Activated naive CD4-positive, alpha-beta T cell (primary cell): Measurements from ENCODE around the gene TRAPPC6A.

Experiments used
- DNase-seq, 4 experiments: peaks; one replicate each; lab custom pipeline; 2025; lab: John Stamatoyannopoulos, UW

TRAPPC6A gene, protein sequence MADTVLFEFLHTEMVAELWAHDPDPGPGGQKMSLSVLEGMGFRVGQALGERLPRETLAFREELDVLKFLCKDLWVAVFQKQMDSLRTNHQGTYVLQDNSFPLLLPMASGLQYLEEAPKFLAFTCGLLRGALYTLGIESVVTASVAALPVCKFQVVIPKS

DNA sequence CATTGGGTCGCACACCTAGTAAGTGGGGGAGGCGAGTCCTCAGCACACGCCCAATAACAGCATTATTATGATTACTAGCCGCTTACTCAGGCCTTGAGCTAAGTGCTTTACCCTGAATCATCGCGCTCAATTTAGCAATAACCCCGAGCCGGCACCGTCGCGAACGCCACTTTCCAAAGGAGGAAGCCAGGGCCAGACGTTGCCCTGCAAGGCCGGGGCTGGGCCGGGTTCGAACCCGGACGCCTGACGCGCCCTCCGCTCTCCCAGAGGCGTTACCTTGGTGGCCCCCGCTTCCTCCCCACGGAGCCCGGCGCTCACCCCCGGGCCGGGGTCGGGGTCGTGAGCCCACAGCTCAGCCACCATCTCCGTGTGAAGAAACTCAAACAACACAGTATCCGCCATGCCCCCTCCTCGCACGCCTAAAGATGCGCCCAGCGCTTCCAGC is at the start of gene TRAPPC6A:
TRAPPC6A (minus strand) TSS at position 421 of the 445 bp plus-strand sequence; CDS start at position 402, 19 bp downstream.
- peak in 1 of 4 experiments; percentile 61 for DNase-seq

DNA sequence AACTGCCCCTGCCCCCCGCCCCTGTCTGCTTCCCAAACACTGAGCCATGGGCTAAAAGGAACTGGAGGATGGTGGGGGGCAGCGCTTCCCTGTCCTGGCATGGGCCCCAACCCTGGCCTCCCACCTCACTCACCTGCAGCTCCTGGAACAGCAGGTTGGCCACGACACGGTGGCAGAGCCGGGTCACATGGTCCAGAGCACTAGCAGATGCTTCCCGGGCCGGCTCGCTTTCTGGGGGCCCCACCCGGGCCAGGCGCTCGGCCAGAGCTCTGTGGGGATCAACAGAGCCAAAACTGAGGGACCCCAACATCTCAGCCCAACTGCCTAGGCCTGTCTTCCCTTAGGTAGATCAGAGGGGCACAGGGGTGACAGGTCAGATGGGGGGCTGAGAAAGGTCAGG is 46.6 kb upstream of the TRAPPC6A start:
- no peak for DNase-seq

DNA sequence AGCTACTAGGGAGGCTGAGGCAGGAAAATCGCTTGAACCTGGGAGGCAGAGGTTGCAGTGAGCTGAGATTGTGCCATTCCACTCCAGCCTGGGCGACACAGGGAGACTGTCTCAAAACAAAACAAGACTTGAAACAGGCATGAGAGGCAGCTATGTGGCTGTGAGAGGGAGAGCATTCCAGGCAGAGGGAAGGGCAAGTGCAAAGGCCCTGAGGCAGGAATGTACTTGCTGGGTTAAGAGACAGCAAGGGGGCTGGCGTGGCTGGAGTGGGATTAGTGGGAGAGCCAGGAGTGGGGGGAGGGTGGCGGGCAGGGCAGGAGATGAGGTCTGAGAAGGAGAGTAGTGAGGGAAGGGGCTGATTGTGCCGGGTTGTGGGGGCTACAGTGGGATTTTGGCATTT is 45.8 kb upstream of the TRAPPC6A start:
- no peak for DNase-seq

DNA sequence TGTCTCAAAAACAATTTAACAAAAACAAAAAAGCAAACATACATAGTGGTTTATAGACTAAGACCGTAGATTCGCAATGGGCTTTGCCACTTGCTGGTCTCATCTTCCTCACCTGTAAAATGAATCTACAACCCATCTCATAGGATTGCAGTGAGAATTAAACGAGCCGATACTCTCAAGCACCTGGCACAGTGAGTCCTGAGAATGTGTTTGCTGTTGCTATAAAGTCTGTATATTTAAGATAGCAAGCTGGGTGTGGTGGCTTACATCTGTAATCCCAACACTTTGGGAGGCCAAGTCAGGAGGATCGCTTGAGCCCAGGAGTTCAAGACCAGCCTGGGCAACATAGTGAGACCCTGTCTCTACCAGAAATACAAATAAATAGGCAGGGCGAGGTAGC is 44.7 kb upstream of the TRAPPC6A start:
- no peak for DNase-seq

DNA sequence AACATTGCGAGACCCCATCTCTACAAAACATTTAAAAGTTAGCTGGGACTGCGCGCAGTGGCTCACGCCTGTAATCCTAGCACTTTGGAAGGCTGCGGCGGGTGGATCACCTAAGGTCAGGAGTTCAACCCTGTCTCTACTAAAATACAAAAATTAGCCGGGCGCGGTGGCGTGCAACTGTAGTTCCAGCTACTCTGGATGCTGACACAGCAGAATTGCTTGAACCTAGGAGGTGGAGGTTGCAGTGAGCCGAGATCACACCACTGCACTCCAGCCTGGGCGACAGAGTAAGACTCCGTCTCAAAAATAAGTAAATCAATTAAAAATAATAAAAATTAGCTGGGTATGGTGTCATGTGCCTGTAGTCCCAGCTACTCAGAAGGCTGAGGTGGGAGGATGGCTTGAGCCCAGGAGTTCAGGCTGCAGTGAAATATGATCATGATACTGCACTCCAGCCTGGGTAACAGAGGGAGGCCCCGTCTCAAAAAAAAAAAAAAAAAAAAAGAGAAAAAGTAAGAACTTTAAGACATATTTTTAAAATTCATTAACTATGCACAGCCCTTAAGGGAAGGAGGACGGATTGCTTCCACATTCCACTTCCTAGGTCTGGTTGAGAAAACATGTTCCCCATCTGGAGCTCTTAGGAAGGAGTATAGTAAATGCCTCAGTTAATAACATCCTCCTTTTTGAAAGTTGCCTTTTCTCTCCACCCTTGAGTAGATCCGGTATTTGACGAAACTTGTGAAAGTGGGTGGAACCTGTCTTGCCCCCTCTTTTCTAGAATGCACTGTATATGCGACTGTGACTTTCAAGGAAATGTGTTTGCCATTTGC is 41.1 kb upstream of the TRAPPC6A start:
- no peak for DNase-seq

DNA sequence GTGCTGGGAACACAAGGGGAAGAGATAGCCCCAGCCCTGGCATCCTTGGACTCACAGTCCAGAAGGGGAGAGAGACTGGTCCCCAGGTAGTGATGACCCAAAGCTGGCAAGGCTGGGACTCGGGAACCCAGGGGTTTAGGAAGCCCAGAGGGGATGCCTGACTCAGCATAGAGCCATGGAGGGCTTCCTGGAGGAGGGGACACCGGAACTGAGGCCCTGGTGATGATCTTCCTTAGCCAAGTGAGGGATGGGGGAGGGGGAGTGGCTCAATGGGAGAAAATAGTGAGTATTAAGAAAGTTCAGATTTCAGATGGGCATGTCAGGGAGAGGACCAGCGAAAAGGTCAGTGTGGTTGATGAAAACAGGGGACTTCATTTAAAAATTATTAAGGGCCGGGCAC is 40.4 kb upstream of the TRAPPC6A start:
- no peak for DNase-seq

DNA sequence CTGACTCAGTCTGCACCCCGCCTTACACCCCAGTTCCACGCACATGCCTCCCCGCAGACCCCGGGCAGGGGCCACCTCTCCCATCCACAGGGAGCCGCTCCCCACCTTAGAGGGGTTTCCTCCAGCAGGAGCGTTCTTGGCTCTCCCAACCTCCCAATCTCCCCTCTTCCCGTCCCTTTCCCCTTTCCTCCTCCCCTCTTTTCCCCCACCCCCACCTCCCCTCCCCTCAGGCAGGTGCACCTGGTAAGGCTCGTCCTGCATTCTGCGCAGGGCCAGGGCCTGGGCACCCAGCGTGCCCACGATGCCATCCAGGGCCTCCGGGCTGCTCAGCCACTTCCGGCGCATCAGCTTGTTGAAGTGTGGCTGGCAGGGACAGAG is 39.9 kb upstream of the TRAPPC6A start:
- DNase-seq: no peak

DNA sequence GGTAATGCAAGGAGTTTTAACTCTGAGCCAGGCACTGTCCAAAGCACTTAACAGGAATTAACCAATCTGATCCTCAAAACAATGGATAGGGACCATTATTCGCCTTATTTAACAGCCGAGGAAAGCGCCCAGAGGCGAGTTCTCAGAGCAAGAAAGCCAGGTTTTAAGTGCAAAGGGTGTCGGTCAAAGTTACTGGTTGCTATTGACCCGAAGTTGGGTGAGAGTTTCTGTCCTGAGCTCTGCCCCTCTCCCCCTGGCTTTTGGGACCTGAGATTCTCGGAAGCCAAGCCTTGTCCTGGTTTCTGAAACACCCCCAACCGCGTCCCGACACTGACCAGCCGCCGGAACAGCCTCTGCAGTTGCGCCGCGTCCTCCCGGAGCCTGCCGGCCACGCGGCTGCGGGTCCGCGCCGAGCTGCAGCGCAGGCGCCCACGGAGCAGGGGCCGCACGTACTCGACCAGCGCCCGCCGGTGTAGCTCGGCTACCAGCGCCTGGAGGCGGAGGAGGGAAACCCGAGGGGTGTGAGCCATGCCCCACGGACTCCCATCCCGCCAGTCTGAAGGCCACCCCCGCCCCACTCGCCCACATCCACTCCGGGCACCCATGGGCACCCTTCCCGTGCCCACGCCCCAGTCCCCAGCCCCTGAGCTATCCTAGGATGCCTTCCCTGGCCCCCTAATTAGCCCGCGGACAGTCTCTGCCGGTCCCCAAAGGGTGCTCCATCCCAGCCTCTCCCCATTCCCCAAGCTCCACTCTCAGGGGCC is 39.3 kb upstream of the TRAPPC6A start:
- DNase-seq: no peak

DNA sequence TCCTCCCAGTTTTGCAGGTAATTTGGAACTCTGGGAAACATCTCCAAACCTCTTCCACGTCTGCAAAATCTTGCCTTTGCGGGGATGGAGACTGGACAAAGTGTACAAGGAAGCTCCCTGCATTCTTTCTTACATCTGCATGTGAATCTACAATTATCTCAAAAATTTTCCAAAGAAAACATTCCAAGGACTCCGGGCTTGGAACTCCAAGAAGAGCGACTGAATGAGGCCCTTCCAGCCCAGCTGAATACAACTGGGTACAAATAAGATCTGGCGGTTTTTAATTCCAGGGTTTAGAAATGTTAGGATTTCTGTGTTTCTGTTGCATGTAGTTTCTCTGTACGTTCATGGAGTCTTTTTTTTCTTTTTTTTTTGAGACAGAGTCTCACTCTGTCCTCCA is 38.6 kb upstream of the TRAPPC6A start:
- no peak for DNase-seq

DNA sequence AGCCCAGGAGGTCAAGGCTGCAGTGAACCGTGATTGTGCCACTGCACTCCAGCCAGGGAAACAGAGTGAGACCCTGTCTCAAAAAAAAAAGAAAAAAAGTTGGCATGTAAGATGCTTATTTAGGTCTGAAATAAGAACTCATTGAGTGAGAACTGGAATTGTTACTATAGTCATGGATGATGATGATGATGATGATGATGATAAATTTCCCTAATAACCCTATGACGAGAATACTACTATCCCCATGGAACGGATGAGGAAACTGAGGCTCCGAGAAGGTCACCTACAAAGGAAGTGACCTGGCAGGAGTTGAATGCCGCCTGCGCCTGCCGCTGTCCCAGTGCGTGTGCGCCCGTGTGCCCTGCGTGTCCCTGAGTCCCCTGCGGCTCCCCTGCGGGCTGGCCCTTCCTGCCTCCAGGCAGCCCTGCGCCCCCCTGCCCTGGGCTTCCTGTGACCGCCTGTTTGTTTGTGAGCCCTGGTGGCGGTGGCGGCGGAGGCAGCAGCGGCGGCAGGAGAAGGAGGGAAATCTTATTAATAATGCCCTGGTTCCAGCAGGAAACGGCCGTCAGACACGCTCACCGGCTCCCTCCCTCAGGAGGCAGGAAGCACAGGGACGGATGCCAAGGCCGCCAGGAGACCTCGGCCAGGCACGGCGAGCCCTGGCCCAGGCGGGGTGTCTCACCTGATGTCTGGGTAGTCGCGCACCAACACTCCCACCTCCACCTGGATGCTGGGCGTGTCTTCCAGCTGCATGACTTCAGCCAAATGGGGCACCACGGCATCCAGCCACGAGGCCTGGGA is 37.6 kb upstream of the TRAPPC6A start:
- DNase-seq: no peak

DNA sequence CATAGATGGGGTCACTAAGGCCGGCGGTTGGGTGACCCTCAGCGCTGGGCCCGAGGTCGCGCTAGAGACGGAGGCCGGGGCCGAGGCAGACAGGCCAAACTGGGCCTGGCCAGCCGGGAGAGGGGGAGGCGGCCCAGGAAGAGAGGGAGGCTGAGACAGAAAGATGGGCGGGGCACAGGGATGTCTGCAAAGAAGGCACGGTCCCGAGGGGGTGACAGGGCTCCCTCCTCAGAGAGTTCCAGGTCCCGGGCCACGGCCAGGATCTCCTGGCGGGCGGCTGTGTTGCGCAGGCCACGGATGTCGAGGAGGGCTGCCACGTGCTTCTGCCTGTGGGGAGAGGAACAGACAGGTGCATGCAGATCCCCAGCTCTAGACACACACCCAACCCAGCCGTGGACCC is 35.0 kb upstream of the TRAPPC6A start:
- no peak for DNase-seq

DNA sequence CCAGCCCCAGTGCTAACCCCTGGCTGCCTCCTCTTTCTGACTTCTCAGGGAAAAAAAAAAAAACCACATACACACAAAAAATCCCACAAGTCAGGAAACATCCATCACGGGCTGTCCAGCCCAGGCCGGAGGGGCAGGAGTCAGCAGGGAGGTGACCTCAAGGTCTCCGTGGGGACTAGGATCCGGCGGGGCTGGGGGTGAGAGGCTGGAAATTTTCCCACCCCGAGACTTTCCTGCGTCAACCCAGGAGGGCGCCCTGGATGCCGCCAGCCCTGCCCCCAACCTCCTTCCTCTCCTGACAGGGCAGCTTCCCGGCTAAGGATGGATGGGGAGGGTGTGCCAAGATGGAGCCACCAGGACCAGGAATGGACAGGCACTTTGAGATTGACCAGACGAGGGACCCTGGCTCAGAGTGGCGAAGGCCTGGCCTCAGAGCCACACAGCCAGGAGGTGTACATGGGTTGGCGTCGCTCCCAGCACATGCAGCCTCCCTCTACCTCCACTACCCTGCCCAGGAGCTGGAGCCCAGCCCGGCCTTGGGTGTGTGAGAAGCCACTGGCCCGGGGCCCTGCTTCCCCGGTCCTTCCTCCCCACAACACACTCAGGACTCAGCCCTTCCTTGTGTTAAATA is 33.8 kb upstream of the TRAPPC6A start:
- no peak for DNase-seq

DNA sequence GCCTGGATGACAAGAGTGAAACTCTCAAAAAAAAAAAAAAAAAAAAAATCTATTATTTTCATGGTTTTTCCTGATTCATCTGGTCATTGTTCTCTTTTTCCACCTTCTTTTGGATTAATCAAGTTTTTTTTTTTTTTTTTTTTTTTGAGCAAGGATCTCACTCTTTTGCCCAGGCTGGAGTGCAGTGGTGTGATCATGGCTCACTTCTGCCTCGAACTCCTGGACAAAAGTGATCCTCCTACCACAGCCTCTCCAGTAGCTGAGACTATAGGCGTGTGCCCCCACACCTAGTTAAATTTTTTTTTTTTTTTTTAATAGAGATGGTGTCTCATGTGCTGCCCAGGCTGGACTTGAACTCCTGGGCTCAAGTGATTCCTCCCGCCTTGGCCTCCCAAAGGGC is 28.3 kb upstream of the TRAPPC6A start:
- DNase-seq: no peak

DNA sequence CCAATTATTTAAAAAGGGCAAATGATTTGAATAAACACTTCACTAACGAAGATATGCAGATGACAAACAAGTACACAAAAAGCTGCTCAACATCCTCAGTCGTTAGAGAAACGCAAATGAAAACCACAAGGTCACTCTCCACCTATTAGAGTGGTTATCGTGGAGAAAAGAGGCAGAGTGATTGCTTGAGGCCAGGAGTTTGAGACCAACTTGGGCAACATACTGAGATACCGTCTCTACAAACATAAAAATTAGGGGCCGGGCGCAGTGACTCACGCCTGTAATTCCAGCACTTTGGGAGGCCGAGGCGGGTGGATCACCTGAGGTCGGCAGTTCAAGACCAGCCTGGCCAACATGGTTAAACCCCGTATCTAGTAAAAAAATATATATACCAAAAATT is 27.8 kb upstream of the TRAPPC6A start:
- DNase-seq: no peak

DNA sequence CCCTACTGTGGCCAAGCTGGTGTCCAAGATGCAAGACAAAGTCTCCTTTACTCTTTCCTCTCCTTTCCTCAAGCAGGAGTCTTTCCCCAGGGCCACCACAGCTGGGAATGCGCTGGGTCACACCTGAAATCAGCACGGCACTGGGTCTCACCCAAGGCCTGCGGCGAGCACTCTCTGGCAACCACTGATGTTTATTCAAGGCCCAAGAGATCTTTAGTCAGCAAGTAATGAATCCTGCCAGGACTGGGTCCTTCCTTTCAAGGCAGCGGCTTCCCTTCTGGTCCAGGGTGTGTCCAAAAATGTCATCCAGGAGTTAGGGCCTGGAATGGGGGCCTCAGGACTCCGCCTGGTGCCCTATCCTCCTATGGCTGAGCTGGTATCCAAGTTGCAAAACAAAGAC is 24.6 kb upstream of the TRAPPC6A start:
- DNase-seq: no peak

DNA sequence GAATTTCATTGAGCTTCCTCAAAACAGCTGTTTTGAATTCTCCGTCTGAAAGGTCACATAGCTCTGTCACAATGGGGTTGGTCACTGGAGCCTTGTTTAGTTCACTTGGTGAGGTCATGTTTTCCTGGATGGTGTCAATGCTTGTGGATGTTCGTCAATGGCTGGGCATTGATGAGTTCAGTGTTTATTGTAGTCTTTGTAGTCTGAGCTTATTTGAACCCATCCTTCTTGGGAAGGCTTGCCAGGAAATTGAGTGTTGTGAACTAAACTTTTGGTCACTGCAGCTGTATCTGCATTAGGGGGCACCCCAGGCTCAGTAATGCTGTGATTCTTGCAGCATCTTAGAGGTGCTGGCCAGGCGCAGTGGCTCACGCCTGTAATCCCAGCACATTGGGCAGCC is 22.5 kb upstream of the TRAPPC6A start:
- no peak for DNase-seq

DNA sequence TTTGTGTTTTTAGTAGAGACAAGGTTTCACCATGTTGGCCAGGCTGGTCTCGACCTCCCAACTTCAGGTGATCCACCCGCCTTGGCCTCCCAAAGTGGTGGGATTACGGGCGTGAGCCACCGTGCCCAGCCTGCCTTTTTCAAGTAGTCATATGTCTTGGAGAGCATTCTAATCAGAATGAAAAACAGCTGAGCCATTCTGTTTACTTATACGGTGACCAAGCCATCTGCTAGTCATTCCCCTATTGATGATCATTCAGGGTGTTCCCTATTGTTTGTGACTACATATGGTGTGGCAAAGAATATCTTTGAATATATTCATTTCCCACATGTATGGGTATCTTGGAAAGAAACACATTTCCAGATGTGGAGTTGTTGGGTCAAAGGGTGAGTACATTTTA is 17.7 kb upstream of the TRAPPC6A start:
- DNase-seq: no peak

DNA sequence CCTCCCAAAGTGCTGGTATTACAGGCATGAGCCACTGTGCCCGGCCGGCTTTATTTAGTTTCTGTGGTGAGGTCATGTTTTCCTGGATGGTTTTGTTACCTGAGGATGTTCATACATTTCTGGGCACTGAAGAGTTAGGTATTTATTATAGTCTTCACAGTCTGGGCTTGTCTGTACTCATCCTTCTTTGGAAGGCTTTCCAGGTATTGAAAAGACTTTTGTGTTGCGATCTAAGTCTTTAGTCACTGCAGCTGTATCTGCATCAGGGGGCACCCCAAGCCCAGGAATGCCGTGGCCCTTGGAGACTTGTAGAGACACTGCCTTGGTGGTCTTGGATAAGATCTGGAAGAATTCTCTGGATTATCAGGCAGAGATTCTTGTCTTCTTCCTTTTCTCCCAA is 13.3 kb upstream of the TRAPPC6A start:
- no peak for DNase-seq

DNA sequence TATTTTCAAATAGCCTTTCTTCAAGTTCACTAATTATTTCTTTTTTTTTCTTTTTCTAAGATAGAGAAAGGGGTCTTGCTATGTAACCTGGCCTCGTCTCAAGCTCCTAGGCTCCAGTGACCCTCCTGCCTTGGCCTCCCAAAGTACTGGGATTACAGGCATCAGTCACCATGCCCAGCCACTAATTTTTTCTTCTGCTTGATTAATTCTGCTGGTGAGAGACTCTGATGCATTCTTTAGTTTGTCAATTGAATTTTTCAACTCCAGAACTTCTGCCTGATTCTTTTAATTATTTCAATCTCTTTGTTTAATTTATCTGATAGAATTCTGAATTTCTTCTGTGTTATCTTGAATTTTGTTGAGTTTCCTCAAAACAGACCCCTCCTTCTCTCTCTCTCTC is 11.9 kb upstream of the TRAPPC6A start:
- no peak for DNase-seq

DNA sequence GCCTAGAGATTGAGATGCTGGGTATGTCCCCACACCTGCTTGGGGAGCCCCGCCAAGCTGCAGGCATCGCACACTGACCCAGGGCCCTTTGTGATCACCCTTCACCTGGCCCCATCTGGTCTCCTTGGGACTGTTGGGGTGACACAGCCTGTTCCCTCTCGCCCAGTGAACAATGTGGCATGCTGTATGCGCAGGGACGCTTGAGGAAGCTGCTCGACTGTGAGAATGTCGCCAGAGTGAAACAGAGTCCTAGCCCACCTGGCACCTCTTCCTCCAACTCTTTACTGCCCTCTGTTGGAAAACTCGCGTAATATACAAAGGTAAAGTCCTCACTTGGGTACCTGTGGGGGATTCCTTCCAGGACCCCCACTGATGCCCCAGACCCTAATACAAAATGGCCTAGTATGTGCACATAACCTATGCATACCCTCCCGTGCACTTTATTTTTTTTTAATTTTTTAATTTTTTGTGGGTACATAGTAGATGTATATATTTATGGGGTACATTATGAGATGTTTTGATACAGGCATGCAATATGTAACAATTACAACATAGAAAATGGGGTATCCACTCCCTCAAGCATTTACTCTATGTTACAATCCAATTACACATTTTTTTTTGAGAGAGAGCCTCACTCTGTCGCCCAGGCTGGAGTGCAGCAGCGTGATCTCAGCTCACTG is 9.5 kb upstream of the TRAPPC6A start:
- no peak for DNase-seq
